Thyroid gland (tissue), 4 donors: ENCODE results near the gene TCP11. TPM values are rescaled to one million over a fixed set of nuclear protein-coding genes. Genes with fewer than 3 reads are reported as not detected.

Source experiments
- DNase-seq, 2 donors: peaks; one replicate each; pipeline ENCODE4 v3.0.0-alpha.2; 2019
- H3K27ac ChIP-seq, 3 donors: fragments of 200-600 bp; sonication (generic); 1 replicate in 2 of 3; 2 replicates in 1 of 3; pipeline ENCODE4 v1.5.1; 2016 to 2019; ENCODE audit warnings: mild to moderate bottlenecking in 1 of 3, moderate library complexity in 1 of 3
- H3K27me3 ChIP-seq: fragments of 200-600 bp; sonication (generic); one replicate; pipeline ENCODE4 v1.5.1; 2019
- H3K36me3 ChIP-seq, 2 donors: fragments of 200-600 bp; sonication (generic); one replicate each; pipeline ENCODE4 v1.5.1; 2016 to 2019
- H3K4me1 ChIP-seq, 2 donors: fragments of 200-600 bp; sonication (generic); one replicate each; pipeline ENCODE4 v1.5.1; 2017 to 2019
- H3K4me3 ChIP-seq, 3 donors: fragments of 200-600 bp; sonication (generic); replicated peaks in 1 of 3; 1 replicate in 2 of 3; 2 replicates in 1 of 3; pipeline ENCODE4 v1.5.1; 2016; ENCODE audit warnings: mild to moderate bottlenecking in 1 of 3
- H3K9me3 ChIP-seq: fragments of 200-600 bp; sonication (generic); one replicate; pipeline ENCODE4 v1.5.1; 2017
- CTCF ChIP-seq, 6 experiments: fragments of 200-600 bp in 3 of 6; fragments of 450-650 bp in 3 of 6; sonication (generic) in 3 of 6; IDR thresholded peaks; one replicate each; pipeline ENCODE4 v1.5.1; 2016 to 2019; ENCODE audit warnings: antibody characterized with exemption in 6 of 6, mild to moderate bottlenecking in 2 of 6, inconsistent platforms in 1 of 6, moderate library complexity in 1 of 6
- POLR2A ChIP-seq, 2 donors: fragments of 450-650 bp; IDR thresholded peaks; one replicate each; pipeline ENCODE4 v1.6.1; 2017; ENCODE audit warnings: antibody characterized with exemption in 2 of 2, mild to moderate bottlenecking in 2 of 2, moderate library complexity in 1 of 2
- WGBS, 2 donors: methylation state at CpG; one replicate each; pipeline ENCODE4 v1.1.5; 2017; 5-methylcytosine and 5-hydroxymethylcytosine counted together
- intact Hi-C: fragments of 100-400 bp; cut with DNase I; formaldehyde crosslinking; loops from one replicate; pipeline ENCODE4 v1.15.1; 2023
- total RNA-seq, 4 donors: library from RNA; depleted of rRNA; stranded (reverse); fragments of >200 nt; gene quantifications; one replicate each; pipeline ENCODE4 v1.2.3, GENCODE V29; 2016

The TCP11 gene
- total RNA-seq, 4 donors from 2014 or later = 1.0 to 2.8 TPM; not detected in 2

- peaks cover 35 to 48% of the 10 kb centered on the region in 2 donors for H3K4me1 ChIP-seq
- no peak overlapping the region for H3K27ac ChIP-seq
- H3K9me3 ChIP-seq = no peaks in the 10 kb centered on the region
- intact Hi-C loops = no loop called here
- no peaks in the 10 kb centered on the region for H3K27me3 ChIP-seq
- no peak for DNase-seq
- no peak for TF ChIP-seq POLR2A (IDR thresholded peaks at IDR 0.05)
- no peak for TF ChIP-seq CTCF (IDR thresholded peaks at IDR 0.05)
- no peaks in the 10 kb centered on the region for H3K36me3 ChIP-seq
- 81 to 88% methylated on average over 2 of the region's 2 CpGs for WGBS, 2 donors
- no peak overlapping the region for H3K4me3 ChIP-seq
Observed at GRCh38 chr6:35177596-35177995, 36.5 kb upstream of the TCP11 start.

GRCh38 chr6:35177157-35177556, 36.0 kb upstream of the TCP11 start:
- Histone ChIP-seq H3K4me3 (no peak overlapping the region), H3K27ac (no peak overlapping the region), H3K4me1 (peaks cover 33 to 45% of the 10 kb centered on the region in 2 donors), H3K36me3 (no peaks in the 10 kb centered on the region), H3K27me3 (no peaks in the 10 kb centered on the region), H3K9me3 (no peaks in the 10 kb centered on the region)
- WGBS, 2 donors = 90 to 91% methylated on average over 3 of the region's 3 CpGs
- intact Hi-C loops = no loop called here
- TF ChIP-seq CTCF (IDR thresholded peaks at IDR 0.05) (no peak), POLR2A (IDR thresholded peaks at IDR 0.05) (no peak)
- no peak for DNase-seq

GRCh38 chr6:35176301-35177024, 35.3 kb upstream of the TCP11 start:
- WGBS, 2 donors = 80 to 82% methylated on average over 3 of the region's 3 CpGs
- DNase-seq = no peak
- peaks cover 26 to 38% of the 10 kb centered on the region in 2 donors for H3K4me1 ChIP-seq

GRCh38 chr6:35174501-35174900, 33.4 kb upstream of the TCP11 start:
- Histone ChIP-seq H3K9me3 (no peaks in the 10 kb centered on the region), H3K36me3 (no peaks in the 10 kb centered on the region), H3K4me1 (peaks cover 10 to 20% of the 10 kb centered on the region in 2 donors), H3K27ac (no peak overlapping the region), H3K4me3 (no peak overlapping the region), H3K27me3 (no peaks in the 10 kb centered on the region)
- 95 to 96% methylated on average over 4 of the region's 4 CpGs for WGBS, 2 donors
- no peak for DNase-seq
- intact Hi-C loops = no loop called here
- TF ChIP-seq CTCF (IDR thresholded peaks at IDR 0.05) (no peak), POLR2A (IDR thresholded peaks at IDR 0.05) (no peak)

More at GRCh38 chr6:35176301-35177024, 35.3 kb upstream of the TCP11 start:
- intact Hi-C loops = no loop called here
- Histone ChIP-seq H3K27me3 (no peaks in the 10 kb centered on the region), H3K4me3 (no peak overlapping the region), H3K36me3 (no peaks in the 10 kb centered on the region), H3K27ac (no peak overlapping the region), H3K9me3 (no peaks in the 10 kb centered on the region)
- TF ChIP-seq CTCF (IDR thresholded peaks at IDR 0.05) (no peak), POLR2A (IDR thresholded peaks at IDR 0.05) (no peak)

GRCh38 chr6:35174088-35174434, 32.9 kb upstream of the TCP11 start:
- no peaks in the 10 kb centered on the region for H3K9me3 ChIP-seq
- TF ChIP-seq POLR2A (IDR thresholded peaks at IDR 0.05) = no peak
- TF ChIP-seq CTCF (IDR thresholded peaks at IDR 0.05) = no peak
- DNase-seq = no peak
- intact Hi-C loops = no loop called here
- H3K36me3 ChIP-seq = no peaks in the 10 kb centered on the region
- 90 to 91% methylated on average over 2 of the region's 2 CpGs for WGBS, 2 donors
- H3K27me3 ChIP-seq = no peaks in the 10 kb centered on the region
- H3K4me3 ChIP-seq = no peak overlapping the region
- H3K4me1 ChIP-seq = peaks cover 7 to 19% of the 10 kb centered on the region in 2 donors
- H3K27ac ChIP-seq = no peak overlapping the region
